ENCODE measurements around the gene ACAP1.
A peak's percentile ranks its signal among the peaks of the same experiment; 100 is the strongest.
"Not testable (repeated sequence)": the region's sequence is repeated elsewhere in the genome, so short reads cannot be mapped to it uniquely, and the experiment has no call there.

ACAP1 gene

DNA sequence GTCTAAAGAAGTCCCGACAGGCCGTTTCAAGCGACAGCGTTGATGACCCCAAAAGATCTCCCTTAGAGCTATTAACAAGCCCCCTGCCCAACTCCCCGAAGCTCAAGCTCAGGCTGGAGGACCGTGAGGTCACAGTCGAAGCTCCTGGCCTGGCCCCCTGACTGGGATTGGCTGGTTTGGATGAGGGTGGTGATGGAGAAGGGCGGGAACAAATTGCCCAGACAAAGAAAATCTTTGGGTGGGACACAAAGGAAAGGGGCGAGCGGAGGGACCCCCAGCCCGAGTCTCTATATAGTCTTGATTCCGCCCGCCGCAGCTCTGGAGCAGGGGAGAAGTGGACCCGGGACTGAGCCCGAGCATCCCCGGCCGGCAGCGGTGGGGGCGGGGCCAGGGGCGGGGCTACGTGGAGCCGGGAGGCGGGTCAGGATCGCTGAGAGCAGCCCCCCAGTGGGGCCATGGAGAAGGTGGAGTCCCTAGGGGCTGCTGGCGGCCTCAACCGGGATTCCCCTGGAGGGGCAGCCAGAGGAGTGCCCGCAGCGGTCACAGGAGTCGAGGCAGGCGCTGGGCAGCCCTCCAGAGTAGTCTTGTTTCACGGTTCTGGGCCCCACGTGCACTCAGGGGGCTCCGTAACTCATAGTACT is 6.2 kb upstream of the ACAP1 start:
- DNase-seq (ENCODE audit: low spot score) = no peak

DNA sequence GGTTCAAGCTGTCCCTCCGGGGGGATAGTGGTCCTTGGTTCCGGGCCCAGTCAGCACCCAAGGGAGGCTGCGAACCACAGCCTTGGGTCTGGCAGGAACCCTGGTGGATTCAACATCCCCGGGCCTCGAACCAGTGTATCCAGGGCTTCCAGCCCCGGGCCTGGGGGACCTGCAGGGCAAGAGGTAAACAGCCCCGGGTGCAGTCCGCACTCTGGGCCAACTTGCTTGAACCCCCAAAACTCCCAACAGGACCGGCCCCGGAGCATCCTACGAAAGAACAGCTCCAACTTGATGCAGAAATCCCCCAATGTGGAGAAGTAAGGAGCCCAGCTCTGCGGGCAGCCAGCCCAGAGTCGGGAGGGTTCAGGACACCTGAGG is 5.7 kb upstream of the ACAP1 start:
- no peak for DNase-seq (ENCODE audit: low spot score)

DNA sequence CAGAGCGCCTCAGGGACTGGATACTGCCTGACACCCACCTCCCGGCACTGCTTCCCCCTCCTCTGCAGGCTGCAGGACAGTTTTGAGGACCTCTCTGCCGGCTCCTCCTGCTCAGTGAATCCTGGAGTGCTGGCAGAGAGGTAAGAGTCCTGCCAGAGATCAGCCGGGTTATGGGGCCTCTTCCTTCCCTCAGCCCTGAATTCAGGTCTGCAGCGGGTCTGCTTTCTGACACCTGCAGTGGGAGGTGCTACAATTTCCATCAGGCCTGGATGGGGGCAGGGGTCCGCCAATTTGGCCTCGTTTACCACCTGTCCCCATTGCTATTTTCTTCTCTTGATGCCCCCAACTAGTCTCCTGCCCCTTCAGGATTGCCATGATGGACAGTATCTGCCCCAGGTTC is 4.2 kb upstream of the ACAP1 start:
- no peak for DNase-seq (ENCODE audit: low spot score)

DNA sequence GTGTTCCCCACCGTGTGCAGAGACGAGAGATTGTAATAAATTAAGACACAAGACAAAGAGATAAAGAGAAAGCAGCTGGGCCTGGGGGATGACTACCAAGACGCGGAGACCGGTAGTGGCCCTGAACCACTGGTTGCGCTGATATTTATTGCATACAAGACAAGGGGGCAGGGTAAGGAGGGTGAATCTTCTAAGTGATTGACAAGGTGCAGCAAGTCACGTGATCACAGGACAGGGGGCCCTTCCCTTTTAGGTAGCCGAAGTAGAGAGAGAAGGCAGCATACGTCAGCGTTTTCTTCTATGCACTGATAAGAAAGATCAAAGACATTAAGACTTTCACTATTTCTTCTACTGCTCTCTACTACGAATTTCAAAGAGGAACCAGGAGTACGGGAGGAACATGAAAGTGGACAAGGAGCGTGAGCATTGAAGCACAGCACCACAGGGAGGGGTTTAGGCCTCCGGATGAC is 3.7 kb upstream of the ACAP1 start:
- DNase-seq (ENCODE audit: low spot score) = not testable (repeated sequence)

DNA sequence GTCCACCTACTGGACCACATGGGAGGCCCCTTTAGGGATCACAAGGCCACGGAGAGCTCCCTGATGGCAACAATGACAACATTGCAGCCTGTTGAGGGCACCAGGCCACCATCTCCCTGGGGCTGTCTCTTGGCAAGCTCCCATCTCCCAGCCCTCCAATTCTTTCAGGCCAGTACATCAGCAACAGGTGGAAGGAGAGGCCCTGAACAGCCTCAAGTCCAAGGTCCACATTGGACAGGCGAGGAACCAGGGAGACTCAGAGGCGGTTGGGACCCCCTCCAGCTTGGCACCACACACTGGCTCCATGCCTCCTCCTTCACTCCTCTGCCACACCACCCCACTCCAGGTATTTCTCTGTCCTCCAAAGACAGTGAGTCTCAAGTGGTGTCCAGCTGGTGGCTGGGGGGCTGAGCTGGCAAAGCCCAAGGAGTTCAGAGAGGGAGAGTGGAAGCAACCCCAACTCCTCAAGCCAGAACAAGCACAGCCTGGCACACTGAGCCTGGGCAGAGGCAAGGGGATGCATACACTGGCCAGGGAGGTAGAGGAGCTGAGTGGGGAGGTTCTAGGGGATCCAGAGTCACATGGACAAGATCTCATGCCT is 1.3 kb upstream of the ACAP1 start:
- DNase-seq (ENCODE audit: low spot score) = no peak

DNA sequence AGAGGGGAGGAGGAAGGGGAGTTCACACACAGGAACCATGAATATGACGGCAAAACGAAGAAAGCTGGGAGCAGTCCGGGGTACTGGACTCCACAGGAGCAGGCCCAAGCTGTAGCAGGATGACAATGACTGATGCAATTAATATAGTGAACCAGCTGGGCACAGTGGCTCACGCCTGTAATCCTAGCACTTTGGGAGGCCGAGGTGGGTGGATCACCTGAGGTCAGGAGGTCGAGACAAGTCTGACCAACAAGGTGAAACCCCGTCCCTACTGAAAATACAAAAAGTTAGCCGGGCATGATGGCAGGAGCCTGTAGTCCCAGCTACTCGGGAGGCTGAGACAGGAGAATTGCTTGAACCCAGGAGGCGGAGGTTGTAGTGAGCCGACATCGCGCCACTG is 564 bp upstream of the ACAP1 start:
- DNase-seq (ENCODE audit: low spot score) = not testable (repeated sequence)

DNA sequence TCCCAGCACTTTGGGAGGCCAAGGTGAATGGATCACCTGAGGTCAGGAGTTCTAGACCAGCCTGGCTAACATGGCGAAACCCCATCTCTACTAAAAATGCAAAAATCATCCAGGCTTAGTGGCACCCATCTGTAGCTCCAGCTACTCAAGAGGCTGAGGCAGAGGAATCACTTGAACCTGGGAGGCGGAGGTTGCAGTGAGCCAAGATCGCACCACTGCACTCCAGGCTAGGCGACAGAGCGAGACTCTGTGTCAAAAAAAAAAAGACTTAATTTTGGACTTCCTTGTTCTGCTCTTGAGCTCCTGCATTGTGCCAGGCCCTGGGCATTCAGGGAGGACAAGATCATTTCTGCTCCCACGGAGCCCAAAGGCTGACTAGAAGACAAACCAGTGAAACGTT is 1.3 kb downstream of the ACAP1 start:
- DNase-seq (ENCODE audit: low spot score) = not testable (repeated sequence)

DNA sequence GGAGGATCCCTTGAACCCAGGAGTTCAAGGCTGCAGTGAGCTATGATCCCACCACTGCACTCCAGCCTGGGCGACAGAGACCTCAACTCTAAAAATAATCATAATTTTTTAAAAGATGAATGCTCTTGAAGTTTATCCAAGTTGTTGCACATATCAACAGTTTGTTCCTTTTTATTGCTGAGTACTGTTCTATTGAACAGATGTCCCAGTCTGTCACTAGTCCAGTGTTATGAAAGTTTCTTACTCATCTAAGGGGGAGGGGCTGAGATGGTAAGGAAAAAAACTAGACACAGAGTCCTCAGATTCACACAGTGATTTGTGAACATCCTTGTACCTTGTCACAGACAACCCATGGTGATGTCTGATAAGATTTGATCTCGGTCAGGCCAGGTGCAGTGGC is 3.9 kb downstream of the ACAP1 start:
- DNase-seq (ENCODE audit: low spot score) = no peak

DNA sequence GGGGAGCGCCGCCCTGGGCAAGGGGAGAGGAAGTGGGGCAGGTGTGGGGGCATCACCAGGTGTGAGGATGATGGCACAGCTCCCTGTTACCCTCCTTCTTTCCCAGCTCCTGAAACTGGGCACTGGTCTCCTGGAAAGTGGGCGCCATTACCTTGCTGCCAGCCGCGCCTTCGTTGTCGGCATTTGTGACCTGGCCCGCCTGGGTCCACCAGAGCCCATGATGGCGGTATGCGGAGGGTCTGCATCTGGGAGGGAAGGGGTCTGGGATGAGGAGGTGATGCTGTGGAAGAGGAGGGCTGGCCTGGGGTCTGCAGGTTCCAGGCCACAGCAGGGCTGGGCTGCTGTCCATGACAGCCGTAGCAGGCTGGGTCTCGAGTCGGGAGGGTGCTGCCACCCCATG is 5.5 kb downstream of the ACAP1 start:
- no peak for DNase-seq (ENCODE audit: low spot score)

DNA sequence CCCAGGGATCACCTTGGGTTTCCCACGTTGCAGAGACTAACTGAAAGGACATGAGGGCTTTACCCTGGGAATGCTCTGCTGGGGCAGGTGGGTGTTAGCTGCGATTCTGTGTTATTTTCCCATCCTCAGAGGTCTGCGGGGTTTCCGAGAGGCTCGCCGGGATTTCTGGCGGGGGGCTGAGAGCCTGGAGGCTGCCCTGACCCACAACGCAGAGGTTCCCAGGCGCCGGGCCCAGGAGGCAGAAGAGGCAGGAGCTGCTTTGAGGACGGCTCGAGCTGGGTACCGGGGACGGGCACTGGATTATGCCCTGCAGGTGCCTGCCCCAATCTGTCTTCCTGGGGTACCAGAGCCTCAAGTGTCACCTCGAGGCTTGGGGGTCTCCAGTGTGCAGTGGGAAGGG is 6.9 kb downstream of the ACAP1 start:
- DNase-seq (ENCODE audit: low spot score) = no peak

DNA sequence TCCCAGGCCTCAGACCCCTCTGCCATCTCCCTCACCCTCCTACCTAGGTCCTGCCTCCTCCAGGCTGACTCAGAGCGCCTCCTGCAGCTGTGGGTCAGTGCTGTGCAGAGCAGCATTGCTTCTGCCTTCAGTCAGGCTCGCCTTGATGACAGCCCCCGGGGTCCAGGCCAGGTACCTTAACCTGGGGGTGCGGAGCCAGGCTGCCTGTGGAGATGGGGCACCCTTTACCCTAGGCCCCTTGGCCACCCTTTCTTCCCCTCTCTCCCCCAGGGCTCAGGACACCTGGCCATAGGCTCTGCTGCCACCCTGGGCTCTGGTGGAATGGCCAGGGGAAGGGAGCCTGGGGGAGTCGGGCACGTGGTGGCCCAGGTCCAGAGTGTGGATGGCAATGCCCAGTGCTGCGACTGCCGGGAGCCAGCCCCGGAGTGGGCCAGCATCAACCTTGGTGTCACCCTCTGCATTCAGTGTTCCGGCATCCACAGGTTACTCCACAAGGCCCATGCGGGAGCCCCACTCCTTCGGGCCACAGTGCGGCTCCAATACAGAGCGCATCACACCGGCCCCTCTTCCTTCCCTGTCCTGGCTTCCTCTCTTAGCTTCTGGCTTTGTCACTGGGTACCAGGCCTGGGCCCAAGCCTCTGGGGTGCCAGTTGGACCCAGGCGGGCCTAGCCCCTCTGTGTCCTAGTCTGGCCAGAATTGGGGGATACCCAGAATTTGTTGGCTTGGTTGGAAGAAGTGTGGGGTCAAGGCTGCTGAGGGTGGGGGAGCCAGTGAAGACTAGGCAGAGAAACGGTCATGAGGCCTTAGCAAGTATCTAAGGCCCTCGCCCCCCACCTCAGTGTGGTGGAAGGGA is 10.7 kb downstream of the ACAP1 start:
- no peak for DNase-seq (ENCODE audit: low spot score)

DNA sequence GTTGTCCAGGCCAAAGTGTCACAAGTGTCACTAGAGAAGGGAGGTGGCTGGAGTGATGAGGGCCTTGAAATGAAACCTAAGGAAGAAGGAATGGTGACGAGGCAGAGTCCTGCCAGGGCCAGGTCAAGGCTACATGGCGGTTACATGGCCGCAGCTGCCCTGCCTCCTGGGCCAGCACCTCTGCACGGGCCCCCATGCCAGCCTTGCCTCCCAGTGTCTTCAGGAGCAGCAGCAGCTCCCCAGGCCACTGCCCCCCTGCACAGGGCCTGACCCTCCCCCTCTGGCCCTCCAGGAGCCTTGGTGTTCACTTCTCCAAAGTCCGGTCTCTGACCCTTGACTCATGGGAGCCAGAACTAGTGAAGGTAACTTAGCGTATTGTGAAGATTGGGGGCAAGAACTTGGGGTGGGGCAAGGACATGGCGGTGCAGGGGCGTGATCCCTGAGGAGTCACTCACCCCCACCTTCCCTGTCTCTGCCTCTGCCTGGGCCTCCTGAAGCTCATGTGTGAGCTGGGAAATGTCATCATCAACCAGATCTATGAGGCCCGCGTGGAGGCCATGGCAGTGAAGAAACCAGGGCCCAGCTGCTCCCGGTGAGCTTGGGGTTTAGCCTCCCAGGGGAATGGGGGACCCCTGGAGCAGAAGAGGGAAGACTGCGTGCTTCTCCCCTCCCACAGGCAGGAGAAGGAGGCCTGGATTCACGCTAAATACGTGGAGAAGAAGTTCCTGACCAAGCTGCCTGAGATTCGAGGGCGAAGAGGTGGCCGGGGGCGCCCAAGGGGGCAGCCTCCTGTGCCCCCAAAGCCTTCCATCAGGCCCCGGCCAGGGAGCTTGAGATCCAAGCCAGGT is 11.5 kb downstream of the ACAP1 start:
- no peak for DNase-seq (ENCODE audit: low spot score)

DNA sequence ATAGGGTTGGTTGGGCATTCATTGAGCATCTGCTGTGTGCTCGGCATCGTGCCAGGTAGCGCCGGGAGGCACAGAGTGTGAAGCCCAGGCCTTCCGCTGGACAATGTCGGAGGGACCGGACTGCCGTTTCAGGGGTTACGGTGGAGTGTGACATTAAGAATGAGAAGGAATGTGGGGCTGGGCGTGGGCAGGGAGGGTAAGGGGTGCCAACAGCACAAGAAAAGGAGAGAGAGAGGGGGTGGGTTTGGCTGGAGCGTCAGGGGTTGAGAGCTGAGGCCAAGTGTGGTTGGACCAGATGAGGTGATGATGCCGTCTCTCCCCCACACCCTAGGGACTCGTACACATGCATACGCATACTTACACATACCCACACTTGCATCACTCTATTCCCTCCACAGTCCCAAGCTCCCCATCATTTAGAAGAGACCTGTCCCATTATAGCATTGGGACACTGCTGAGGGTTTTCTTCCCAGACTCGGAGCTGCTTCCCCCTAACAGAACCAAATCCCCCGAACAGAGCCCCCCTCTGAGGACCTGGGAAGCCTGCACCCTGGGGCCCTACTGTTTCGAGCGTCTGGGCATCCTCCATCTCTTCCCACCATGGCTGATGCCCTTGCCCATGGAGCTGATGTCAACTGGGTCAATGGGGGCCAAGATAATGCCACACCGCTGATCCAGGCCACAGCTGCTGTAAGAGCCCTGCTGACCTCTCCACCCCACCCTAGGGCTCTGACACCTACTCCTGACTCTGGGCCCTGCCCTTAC is 12.3 kb downstream of the ACAP1 start:
- DNase-seq (ENCODE audit: low spot score) = no peak

DNA sequence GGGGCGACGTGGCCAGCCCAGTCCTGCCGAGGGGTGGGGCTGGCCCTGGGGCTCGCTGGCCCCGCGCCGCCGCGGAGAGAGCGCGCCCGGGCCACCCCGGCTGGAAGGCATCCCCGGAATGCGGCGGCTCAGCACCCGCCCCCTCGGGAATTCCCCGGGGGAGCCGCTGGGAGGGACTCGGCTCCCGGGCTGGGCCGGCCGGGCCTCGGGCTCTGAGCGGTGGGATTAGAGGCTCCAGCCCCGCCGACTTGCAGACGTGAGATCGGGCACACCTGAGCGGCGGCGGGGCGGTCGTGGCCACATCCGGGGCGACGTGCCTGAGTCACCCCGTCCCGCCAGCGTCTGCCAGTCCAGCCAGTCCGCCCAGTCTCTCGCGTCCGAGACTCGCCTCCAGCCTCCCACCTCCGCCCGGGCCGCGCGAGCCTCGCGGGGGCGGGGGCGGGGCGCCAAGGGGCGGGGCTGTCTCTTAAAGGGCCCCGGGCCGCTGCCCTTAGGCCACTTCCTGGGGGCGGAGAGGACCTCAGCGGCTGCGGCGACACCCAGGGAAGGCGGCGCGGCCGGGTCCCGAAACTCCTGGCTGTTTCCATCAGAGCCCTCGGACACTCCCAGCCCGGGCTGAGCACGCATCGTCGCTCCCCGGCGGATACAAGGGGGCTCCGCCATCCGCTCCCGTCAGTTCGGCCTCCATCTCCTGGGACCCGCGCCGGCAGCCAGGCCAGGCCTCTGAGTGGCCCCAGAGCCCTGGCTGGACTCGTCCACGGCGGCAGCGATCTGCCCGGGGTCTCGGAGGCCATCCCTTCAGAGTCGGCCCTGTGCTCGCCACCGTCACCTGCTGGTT is 15.6 kb downstream of the ACAP1 start, which contains the start of gene KCTD11:
KCTD11 (plus strand) TSS at position 498 of the 838 bp plus-strand sequence.
- DNase-seq (ENCODE audit: low spot score) = peak; percentile 86

DNA sequence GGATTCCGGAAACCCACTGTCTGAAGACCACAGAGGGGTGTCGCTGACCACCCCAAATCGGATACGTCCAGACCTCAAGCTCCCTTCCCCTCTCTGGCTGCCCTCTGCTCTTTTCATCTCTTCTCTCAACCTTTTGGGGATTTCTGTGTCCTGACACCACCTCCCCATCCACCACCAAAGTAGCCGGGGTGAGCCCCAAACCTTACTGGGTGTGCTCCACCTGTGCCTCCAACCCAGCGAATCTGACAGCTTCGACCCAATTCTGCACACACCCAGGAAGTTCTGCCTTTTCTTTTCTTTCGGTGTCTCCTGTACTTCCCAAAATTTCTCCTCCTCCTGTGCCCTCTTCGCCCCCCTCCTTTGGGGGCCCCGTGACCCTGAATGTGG is 16.2 kb downstream of the ACAP1 start:
- no peak for DNase-seq (ENCODE audit: low spot score)

DNA sequence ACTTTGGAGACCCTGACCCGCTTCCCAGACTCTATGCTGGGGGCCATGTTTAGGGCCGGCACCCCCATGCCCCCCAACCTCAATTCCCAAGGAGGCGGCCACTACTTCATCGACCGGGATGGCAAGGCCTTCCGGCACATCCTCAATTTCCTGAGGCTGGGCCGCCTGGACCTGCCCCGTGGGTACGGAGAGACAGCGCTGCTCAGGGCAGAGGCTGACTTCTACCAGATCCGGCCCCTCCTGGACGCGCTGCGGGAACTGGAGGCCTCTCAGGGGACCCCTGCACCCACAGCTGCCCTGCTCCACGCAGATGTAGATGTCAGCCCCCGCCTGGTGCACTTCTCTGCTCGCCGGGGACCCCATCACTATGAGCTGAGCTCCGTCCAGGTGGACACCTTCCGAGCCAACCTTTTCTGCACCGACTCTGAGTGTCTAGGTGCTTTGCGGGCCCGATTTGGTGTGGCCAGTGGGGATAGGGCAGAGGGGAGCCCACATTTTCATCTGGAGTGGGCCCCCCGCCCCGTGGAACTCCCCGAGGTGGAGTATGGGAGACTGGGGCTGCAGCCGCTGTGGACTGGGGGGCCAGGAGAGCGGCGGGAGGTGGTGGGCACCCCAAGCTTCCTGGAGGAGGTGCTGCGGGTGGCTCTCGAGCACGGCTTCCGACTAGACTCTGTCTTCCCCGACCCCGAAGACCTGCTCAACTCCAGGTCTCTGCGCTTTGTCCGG is 16.7 kb downstream of the ACAP1 start:
- DNase-seq (ENCODE audit: low spot score) = no peak

DNA sequence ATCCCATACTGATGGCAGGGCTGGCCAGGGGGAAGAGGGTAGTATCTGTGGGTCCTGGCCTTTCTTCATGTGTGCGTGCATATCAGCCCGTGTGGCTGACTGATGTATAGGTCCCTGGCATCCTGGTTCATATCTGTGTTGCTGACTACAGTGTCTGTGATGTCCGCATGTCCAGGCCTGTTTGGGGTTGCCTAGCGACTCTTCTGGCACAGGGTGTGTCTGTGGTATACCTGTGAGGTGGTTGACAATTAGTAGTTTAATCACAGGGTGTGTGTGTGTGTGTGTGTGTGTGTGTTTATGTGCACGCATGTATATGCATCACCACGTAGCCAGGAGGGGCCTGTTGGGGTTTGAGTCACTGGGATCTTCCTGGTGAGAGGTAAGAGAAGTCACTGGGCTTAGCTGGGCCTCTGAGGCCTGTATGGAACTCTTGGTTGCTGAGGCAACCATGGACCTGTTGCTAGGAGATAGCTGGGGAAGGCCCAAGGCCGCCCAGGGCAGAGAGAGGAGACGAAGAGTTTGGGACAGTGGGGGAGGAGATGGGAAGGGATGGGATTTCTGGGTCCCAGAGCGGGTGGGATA is 18.0 kb downstream of the ACAP1 start:
- DNase-seq (ENCODE audit: low spot score) = peak; percentile 40

DNA sequence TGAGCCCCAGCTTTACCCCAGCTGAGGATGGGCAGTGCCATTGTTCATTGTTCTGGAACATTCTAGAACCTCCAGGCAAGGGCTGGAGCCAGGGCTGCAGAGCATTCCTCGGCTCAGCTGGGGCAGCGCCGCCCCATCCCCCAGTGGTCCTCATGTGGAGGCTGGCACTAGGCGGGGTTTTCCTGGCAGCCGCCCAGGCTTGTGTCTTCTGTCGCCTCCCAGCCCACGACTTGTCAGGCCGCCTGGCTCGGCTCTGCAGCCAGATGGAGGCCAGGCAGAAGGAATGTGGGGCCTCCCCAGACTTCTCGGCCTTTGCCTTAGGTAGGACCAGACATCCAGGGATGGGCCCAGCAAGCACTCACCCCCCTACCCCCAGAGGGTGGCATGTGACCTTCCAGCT is 18.7 kb downstream of the ACAP1 start, which contains the start of gene TMEM95:
TMEM95 (plus strand) TSS at position 104 of the 400 bp plus-strand sequence; CDS start at position 153, 49 bp downstream.
- DNase-seq (ENCODE audit: low spot score) = peak; percentile 82

DNA sequence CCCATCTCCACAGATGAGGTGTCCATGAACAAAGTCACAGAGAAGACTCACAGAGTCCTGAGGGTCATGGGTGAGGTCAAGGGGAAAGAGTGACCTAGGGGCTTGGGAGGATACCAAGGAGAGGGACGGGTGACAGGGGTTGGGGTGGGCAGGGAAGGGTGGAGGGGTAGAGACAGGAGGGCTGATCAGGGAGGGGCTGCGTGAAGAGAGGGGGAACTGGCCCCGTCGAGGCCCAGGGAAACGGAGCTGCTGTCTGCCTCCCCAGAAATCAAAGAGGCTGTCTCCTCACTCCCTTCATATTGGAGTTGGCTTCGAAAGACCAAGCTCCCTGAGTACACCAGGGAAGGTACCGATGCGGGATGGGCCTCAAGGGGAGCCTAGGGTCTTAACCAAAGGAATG is 19.2 kb downstream of the ACAP1 start:
- DNase-seq (ENCODE audit: low spot score) = no peak
